K562 (cell line): Measurements from ENCODE around the gene TLN1. TPM values are rescaled to one million over a fixed set of nuclear protein-coding genes. Genes with fewer than 3 reads are reported as not detected.

Experiments used
- ATAC-seq: fragments of 200-7000 bp; cut with Tn5 transposase; 3 replicates; pipeline ENCODE4 v1.9.1; 2020; ENCODE audit warnings: moderate library complexity
- BruUV-seq: library from RNA; stranded (reverse); fragments of 400-500 nt; replicated peaks from 2 replicates; lab custom pipeline; 2021; lab: Mats Ljungman, UMichigan
- CTCF ChIA-PET: fragments of 300-600 bp; formaldehyde crosslinking; extraction: SDS; loops from one replicate; lab custom pipeline; 2021; ENCODE audit warnings: low intra/inter-chr PET ratio; lab: Yijun Ruan, JAX
- POLR2A ChIA-PET: fragments of 300-600, 350-650 bp; sonication (Branson Sonifier 250); formaldehyde crosslinking; extraction: SDS; loops from one replicate; lab custom pipeline; 2021; ENCODE audit warnings: antibody characterized with exemption, inconsistent platforms; lab: Yijun Ruan, JAX
- DNase-seq, 4 experiments: peaks; one replicate each; pipeline versions ENCODE4 v3.0.0 to v3.0.0-alpha.2; 2011 to 2018; ENCODE audit warnings: low spot score in 3 of 4, mixed read lengths in 3 of 4; ENCODE audit errors: extremely low read depth in 1 of 4
- FAIRE-seq: peaks from 2 replicates; lab custom pipeline; 2011; peaks lifted over from hg19 to GRCh38; lab: Jason Lieb, UNC
- H2AFZ ChIP-seq: 2 replicates; pipeline ENCODE4 v1.6.0; 2011; ENCODE audit warnings: low read depth, low read length, control low read depth, inconsistent platforms
- H3K27ac ChIP-seq: fragments of 200-600 bp; 3 replicates; pipeline ENCODE4 v1.8.0; 2011; ENCODE audit warnings: low read depth, mild to moderate bottlenecking, control low read depth, inconsistent platforms, low read length, moderate library complexity, mixed read lengths; ENCODE audit errors: extremely low read depth
- H3K27me3 ChIP-seq, 2 experiments: fragments of 300-600 bp in 1 of 2; 2 replicates in 1 of 2; 3 replicates in 1 of 2; pipeline versions ENCODE4 v1.6.0 to v1.8.0; 2011; ENCODE audit warnings: inconsistent platforms in 2 of 2, low read length in 2 of 2, mild to moderate bottlenecking in 1 of 2, mixed read lengths in 1 of 2, moderate library complexity in 1 of 2; ENCODE audit not compliant: control insufficient read depth in 2 of 2, insufficient read depth in 2 of 2
- H3K36me3 ChIP-seq: fragments of 300-600 bp; 3 replicates; pipeline ENCODE4 v1.8.0; 2011; ENCODE audit warnings: mild to moderate bottlenecking, low read length, inconsistent platforms; ENCODE audit not compliant: control insufficient read depth, insufficient read depth
- H3K4me1 ChIP-seq, 2 experiments: fragments of 200-600 bp in 1 of 2; replicated peaks in 1 of 2; 2 replicates in 1 of 2; 3 replicates in 1 of 2; pipeline versions ENCODE4 v1.5.1 to v1.8.0; 2011; ENCODE audit warnings: inconsistent platforms in 2 of 2, low read length in 2 of 2, mild to moderate bottlenecking in 1 of 2, mixed read lengths in 1 of 2, moderate library complexity in 1 of 2; ENCODE audit not compliant: control insufficient read depth in 2 of 2, insufficient read depth in 2 of 2
- H3K4me2 ChIP-seq: 2 replicates; pipeline ENCODE4 v1.6.1; 2011; ENCODE audit warnings: low read length, control low read depth, inconsistent platforms, mixed read lengths; ENCODE audit not compliant: insufficient read depth
- H3K4me3 ChIP-seq: fragments of 200-600 bp; sonication (generic), shearing (Covaris generic); 2 replicates; pipeline ENCODE4 v1.5.1; 2016; ENCODE audit warnings: control low read depth, inconsistent platforms
- H3K79me2 ChIP-seq: fragments of 200-600 bp; 3 replicates; pipeline ENCODE4 v1.8.0; 2011; ENCODE audit warnings: low read length, inconsistent platforms; ENCODE audit not compliant: control insufficient read depth, insufficient read depth
- H3K9ac ChIP-seq, 2 experiments: 2 replicates each; pipeline versions ENCODE4 v1.6.0 to v1.6.1; 2011; ENCODE audit warnings: low read depth in 2 of 2, low read length in 2 of 2, control low read depth in 1 of 2, inconsistent platforms in 1 of 2, mild to moderate bottlenecking in 1 of 2, mixed read lengths in 1 of 2; ENCODE audit not compliant: insufficient read depth in 1 of 2
- H3K9me1 ChIP-seq: one replicate; pipeline ENCODE4 v1.6.0; 2011; ENCODE audit warnings: inconsistent platforms, mild to moderate bottlenecking, low read length, moderate library complexity; ENCODE audit not compliant: control insufficient read depth, insufficient read depth
- H3K9me3 ChIP-seq: replicated peaks from 2 replicates; pipeline ENCODE4 v1.5.1; 2011; ENCODE audit warnings: low read depth, low read length, inconsistent platforms; ENCODE audit not compliant: control insufficient read depth, insufficient read depth
- H4K20me1 ChIP-seq: replicated peaks from 2 replicates; pipeline ENCODE4 v1.6.1; 2011; ENCODE audit warnings: low read length, inconsistent platforms, mixed read lengths; ENCODE audit not compliant: control insufficient read depth, insufficient read depth
- BRD9 ChIP-seq: fragments of 450-650 bp; IDR thresholded peaks from 2 replicates; pipeline ENCODE4 v1.6.1; 2018; ENCODE audit warnings: low read depth; ENCODE audit not compliant: partially characterized antibody
- FOXJ2 ChIP-seq: fragments of 200-800 bp; sonication (Bioruptor generic); IDR thresholded peaks from 2 replicates; pipeline ENCODE4 v1.6.1; 2016; ENCODE audit warnings: missing genetic modification characterization, missing compliant biosample characterization
- KAT2B ChIP-seq: IDR thresholded peaks from one replicate; pipeline ENCODE4 v1.6.1; 2012; ENCODE audit warnings: low read depth, mild to moderate bottlenecking, control low read depth, inconsistent platforms, low read length, moderate library complexity
- MAFF ChIP-seq: IDR thresholded peaks from 2 replicates; pipeline ENCODE4 v1.6.1; 2012; ENCODE audit warnings: low read length, improper control_type of control experiment
- MAZ ChIP-seq, 2 experiments: fragments of 450-650 bp in 1 of 2; sonication (generic) in 1 of 2; formaldehyde crosslinking; IDR thresholded peaks in 1 of 2; conservative IDR thresholded peaks in 1 of 2; 2 replicates each; pipeline versions ENCODE4 v1.4.0 to v1.5.0; 2020; ENCODE audit warnings: mild to moderate bottlenecking in 1 of 2, missing genetic modification reagents in 1 of 2
- PCBP1 ChIP-seq: fragments of 200-400 bp; formaldehyde crosslinking; IDR thresholded peaks from 2 replicates; pipeline ENCODE4 v1.6.1; 2018; ENCODE audit warnings: mild to moderate bottlenecking, low read depth, low read length; ENCODE audit not compliant: poor library complexity, severe bottlenecking
- WGBS: fragments of 100-300 bp; shearing (Covaris generic); methylation state at CpG from one replicate; pipeline ENCODE4 v1.1.6; 2016; ENCODE audit warnings: low coverage, mixed read lengths; ENCODE audit not compliant: insufficient coverage; ENCODE audit errors: missing lambda C conversion rate; 5-methylcytosine and 5-hydroxymethylcytosine counted together
- in situ Hi-C: fragments of 300-500 bp; cut with MboI; formaldehyde crosslinking; loops from 4 replicates; pipeline ENCODE4 v1.15.0; 2018; ENCODE audit warnings: inconsistent platforms, mixed read lengths
- intact Hi-C: fragments of 100-400 bp; cut with micrococcal nuclease; formaldehyde crosslinking; loops from 2 replicates; pipeline ENCODE4 v1.14.2; 2022
- polyA plus RNA-seq, 8 experiments: library from polyadenylated mRNA; depleted of rRNA in 4 of 8; stranded (reverse) in 5 of 8; unstranded in 3 of 8; fragments of >200 nt; fragmentation: Nextera tagmentation in 2 of 8; fragmentation: Illumina TruSeq in 1 of 8; extraction: Ambion mirVana in 2 of 8; extraction: Trizol in 1 of 8; gene quantifications; 2 replicates each; pipeline versions ENCODE4 v1.2.1 to v1.2.3, GENCODE V29; 2011 to 2014; ENCODE audit warnings: inconsistent platforms in 1 of 8, missing spikeins in 1 of 8
- total RNA-seq, 7 experiments: library from RNA; depleted of rRNA in 6 of 7; stranded (reverse); fragments of >200 nt in 6 of 7; fragmentation: Illumina TruSeq in 2 of 7; extraction: Trizol in 2 of 7; gene quantifications; 2 replicates each; pipeline versions ENCODE4 v1.2.1 to v1.2.3, GENCODE V29; 2011 to 2021; ENCODE audit warnings: low replicate concordance in 1 of 7
- TF ChIP-seq, protein P1 (sequence below): fragments of 250-450 bp; sonication (Bioruptor Pico); IDR thresholded peaks from 2 replicates; pipeline ENCODE4 v1.8.0; 2022; ENCODE audit warnings: moderate library complexity, mild to moderate bottlenecking, inconsistent platforms
- TF ChIP-seq, protein P2 (sequence below): fragments of 200-400 bp; formaldehyde crosslinking; IDR thresholded peaks from 2 replicates; pipeline ENCODE4 v1.6.1; 2017; ENCODE audit warnings: mild to moderate bottlenecking, low read depth, low read length, moderate library complexity
- TF ChIP-seq, protein P3 (sequence below): fragments of 250-450 bp; sonication (Bioruptor Pico); IDR thresholded peaks from 2 replicates; pipeline ENCODE4 v1.4.0; 2020
- TF ChIP-seq, protein P4 (sequence below): fragments of 250-450 bp; sonication (Bioruptor Pico); IDR thresholded peaks from 2 replicates; pipeline ENCODE4 v1.8.0; 2021; ENCODE audit warnings: moderate library complexity, mild to moderate bottlenecking, inconsistent platforms
- TF ChIP-seq, protein P5 (sequence below): fragments of 250-450 bp; sonication (Bioruptor Pico); IDR thresholded peaks from 2 replicates; pipeline ENCODE4 v1.5.0; 2020; ENCODE audit warnings: mild to moderate bottlenecking
- TF ChIP-seq, protein P6 (sequence below): sonication (generic); formaldehyde crosslinking; IDR thresholded peaks from 2 replicates; pipeline ENCODE4 v1.8.1; 2023; ENCODE audit warnings: mild to moderate bottlenecking, missing genetic modification reagents

TLN1 gene
- total and polyA plus RNA-seq, 9 of the 15 experiments (the other 6 are each of a cell fraction or from before 2014, with no cell fraction given): 3.6 to 240 (median 54.8) TPM

DNA sequence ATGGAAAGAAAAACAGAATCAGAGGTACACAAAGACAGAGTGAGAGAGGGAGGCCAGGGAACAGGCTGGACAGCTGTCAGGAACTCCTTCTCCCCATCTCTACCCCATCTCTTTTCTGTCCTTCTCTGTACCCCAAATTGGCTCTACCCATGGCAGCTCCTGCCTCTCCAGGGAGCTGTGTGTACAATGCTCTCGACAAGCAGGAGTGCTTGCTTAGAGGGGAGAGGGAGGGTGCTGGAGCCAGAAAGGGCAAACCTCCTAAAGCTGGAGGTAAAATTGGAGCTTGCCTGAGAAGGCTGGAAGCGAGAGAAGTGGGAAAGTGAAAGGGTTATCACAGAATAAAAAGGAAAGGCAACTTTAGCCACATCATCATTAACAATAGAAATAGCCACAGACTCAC, 48.7 kb downstream of the TLN1 start:
- Histone ChIP-seq H3K79me2 (no peaks in the 10 kb centered on the region), H3K9me3 (no peaks in the 10 kb centered on the region), H3K27me3 (no peaks in the 10 kb centered on the region), H3K9ac (no peak overlapping the region), H3K9me1 (no peaks in the 10 kb centered on the region), H3K4me2 (no peak overlapping the region), H3K4me3 (no peak overlapping the region), H3K36me3 (peaks cover 7% of the 10 kb centered on the region; the same call in 2 of the 3 replicates), H3K27ac (no peak overlapping the region), H3K4me1 (peaks cover 0 to 8% of the 10 kb centered on the region in 2 experiments; a peak in 3 of 5 replicates), H2AFZ (no peak overlapping the region), H4K20me1 (no peaks in the 10 kb centered on the region)
- CTCF ChIA-PET: no interaction called here
- WGBS: 38% methylated on average over 2 of the region's 2 CpGs
- no TSS peak for BruUV-seq
- in situ Hi-C loops: no loop called here
- DNase-seq: no peak
- intact Hi-C loops: no loop called here
- no peak for ATAC-seq
- FAIRE-seq: no peak
- POLR2A ChIA-PET: interaction anchor here (1.6 kb wide), 1 partner anchor 19 kb away, joined by 4 read pairs; no protein-coding TSS in a partner anchor
- TF ChIP-seq, protein P1, sequence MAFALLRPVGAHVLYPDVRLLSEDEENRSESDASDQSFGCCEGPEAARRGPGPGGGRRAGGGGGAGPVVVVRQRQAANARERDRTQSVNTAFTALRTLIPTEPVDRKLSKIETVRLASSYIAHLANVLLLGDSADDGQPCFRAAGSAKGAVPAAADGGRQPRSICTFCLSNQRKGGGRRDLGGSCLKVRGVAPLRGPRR: no peak
- TF ChIP-seq MAZ (CRISPR knock-in tag; conservative IDR thresholded peaks at IDR 0.05 in 1 of 2, IDR thresholded peaks at IDR 0.05 in 1 of 2): no peak
- TF ChIP-seq, protein P2, sequence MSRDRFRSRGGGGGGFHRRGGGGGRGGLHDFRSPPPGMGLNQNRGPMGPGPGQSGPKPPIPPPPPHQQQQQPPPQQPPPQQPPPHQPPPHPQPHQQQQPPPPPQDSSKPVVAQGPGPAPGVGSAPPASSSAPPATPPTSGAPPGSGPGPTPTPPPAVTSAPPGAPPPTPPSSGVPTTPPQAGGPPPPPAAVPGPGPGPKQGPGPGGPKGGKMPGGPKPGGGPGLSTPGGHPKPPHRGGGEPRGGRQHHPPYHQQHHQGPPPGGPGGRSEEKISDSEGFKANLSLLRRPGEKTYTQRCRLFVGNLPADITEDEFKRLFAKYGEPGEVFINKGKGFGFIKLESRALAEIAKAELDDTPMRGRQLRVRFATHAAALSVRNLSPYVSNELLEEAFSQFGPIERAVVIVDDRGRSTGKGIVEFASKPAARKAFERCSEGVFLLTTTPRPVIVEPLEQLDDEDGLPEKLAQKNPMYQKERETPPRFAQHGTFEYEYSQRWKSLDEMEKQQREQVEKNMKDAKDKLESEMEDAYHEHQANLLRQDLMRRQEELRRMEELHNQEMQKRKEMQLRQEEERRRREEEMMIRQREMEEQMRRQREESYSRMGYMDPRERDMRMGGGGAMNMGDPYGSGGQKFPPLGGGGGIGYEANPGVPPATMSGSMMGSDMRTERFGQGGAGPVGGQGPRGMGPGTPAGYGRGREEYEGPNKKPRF: no peak
- TF ChIP-seq, protein P3, sequence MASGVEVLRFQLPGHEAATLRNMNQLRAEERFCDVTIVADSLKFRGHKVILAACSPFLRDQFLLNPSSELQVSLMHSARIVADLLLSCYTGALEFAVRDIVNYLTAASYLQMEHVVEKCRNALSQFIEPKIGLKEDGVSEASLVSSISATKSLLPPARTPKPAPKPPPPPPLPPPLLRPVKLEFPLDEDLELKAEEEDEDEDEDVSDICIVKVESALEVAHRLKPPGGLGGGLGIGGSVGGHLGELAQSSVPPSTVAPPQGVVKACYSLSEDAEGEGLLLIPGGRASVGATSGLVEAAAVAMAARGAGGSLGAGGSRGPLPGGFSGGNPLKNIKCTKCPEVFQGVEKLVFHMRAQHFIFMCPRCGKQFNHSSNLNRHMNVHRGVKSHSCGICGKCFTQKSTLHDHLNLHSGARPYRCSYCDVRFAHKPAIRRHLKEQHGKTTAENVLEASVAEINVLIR (CRISPR knock-in tag): no peak
- TF ChIP-seq PCBP1: no peak
- TF ChIP-seq, protein P4, sequence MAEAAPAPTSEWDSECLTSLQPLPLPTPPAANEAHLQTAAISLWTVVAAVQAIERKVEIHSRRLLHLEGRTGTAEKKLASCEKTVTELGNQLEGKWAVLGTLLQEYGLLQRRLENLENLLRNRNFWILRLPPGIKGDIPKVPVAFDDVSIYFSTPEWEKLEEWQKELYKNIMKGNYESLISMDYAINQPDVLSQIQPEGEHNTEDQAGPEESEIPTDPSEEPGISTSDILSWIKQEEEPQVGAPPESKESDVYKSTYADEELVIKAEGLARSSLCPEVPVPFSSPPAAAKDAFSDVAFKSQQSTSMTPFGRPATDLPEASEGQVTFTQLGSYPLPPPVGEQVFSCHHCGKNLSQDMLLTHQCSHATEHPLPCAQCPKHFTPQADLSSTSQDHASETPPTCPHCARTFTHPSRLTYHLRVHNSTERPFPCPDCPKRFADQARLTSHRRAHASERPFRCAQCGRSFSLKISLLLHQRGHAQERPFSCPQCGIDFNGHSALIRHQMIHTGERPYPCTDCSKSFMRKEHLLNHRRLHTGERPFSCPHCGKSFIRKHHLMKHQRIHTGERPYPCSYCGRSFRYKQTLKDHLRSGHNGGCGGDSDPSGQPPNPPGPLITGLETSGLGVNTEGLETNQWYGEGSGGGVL (CRISPR knock-in tag): no peak
- no peak for TF ChIP-seq MAFF
- TF ChIP-seq, protein P5, sequence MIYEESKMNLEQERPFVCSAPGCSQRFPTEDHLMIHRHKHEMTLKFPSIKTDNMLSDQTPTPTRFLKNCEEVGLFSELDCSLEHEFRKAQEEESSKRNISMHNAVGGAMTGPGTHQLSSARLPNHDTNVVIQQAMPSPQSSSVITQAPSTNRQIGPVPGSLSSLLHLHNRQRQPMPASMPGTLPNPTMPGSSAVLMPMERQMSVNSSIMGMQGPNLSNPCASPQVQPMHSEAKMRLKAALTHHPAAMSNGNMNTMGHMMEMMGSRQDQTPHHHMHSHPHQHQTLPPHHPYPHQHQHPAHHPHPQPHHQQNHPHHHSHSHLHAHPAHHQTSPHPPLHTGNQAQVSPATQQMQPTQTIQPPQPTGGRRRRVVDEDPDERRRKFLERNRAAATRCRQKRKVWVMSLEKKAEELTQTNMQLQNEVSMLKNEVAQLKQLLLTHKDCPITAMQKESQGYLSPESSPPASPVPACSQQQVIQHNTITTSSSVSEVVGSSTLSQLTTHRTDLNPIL: no peak
- TF ChIP-seq, protein P6, sequence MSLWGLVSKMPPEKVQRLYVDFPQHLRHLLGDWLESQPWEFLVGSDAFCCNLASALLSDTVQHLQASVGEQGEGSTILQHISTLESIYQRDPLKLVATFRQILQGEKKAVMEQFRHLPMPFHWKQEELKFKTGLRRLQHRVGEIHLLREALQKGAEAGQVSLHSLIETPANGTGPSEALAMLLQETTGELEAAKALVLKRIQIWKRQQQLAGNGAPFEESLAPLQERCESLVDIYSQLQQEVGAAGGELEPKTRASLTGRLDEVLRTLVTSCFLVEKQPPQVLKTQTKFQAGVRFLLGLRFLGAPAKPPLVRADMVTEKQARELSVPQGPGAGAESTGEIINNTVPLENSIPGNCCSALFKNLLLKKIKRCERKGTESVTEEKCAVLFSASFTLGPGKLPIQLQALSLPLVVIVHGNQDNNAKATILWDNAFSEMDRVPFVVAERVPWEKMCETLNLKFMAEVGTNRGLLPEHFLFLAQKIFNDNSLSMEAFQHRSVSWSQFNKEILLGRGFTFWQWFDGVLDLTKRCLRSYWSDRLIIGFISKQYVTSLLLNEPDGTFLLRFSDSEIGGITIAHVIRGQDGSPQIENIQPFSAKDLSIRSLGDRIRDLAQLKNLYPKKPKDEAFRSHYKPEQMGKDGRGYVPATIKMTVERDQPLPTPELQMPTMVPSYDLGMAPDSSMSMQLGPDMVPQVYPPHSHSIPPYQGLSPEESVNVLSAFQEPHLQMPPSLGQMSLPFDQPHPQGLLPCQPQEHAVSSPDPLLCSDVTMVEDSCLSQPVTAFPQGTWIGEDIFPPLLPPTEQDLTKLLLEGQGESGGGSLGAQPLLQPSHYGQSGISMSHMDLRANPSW (CRISPR knock-in tag): no peak
- no peak for TF ChIP-seq KAT2B
- no peak for TF ChIP-seq BRD9
- TF ChIP-seq FOXJ2: no peak
